Activated T-cell treated with anti-CD3 and anti-CD28 coated beads for 4 hours (primary cell): ENCODE data around the gene SCN2A.

Source experiments
- DNase-seq: peaks from one replicate; pipeline ENCODE4 v3.0.0-alpha.2; 2020

The SCN2A gene

GRCh38 chr2:165427686-165428085, 188.5 kb downstream of the SCN2A start:
- DNase-seq, result no peak

- no peak for DNase-seq
Measured at GRCh38 chr2:165428926-165429325, 189.7 kb downstream of the SCN2A start.

GRCh38 chr2:165431014-165431413, 191.8 kb downstream of the SCN2A start:
- DNase-seq, result no peak

GRCh38 chr2:165432234-165432966, 193.2 kb downstream of the SCN2A start:
- no peak for DNase-seq

- no peak for DNase-seq
Measured at GRCh38 chr2:165434865-165435496, 195.8 kb downstream of the SCN2A start.

- DNase-seq, result no peak
Measured at GRCh38 chr2:165435611-165436010, 196.4 kb downstream of the SCN2A start.

GRCh38 chr2:165436559-165436958, 197.3 kb downstream of the SCN2A start:
- no peak for DNase-seq

GRCh38 chr2:165440367-165440766, 201.2 kb downstream of the SCN2A start:
- no peak for DNase-seq
